Mesothelial cell of epicardium (in vitro differentiated cells): ENCODE results near the gene PDE12. TPM values are rescaled to one million over a fixed set of nuclear protein-coding genes. Genes with fewer than 3 reads are reported as not detected.

Experiments
- DNase-seq, 2 experiments: peaks; one replicate each; pipeline ENCODE4 v3.0.0; 2021; ENCODE audit warnings: low spot score in 2 of 2; ENCODE audit not compliant: unreplicated experiment in 2 of 2
- H3K27ac Mint-ChIP-seq: 2 replicates; pipeline ENCODE4 v1.8.0; 2021; ENCODE audit warnings: mixed read lengths
- H3K27me3 Mint-ChIP-seq: 2 replicates; pipeline ENCODE4 v1.8.0; 2021; ENCODE audit warnings: low read depth, mixed read lengths
- H3K36me3 Mint-ChIP-seq: 2 replicates; pipeline ENCODE4 v1.8.0; 2021; ENCODE audit warnings: mixed read lengths
- H3K4me1 Mint-ChIP-seq: 2 replicates; pipeline ENCODE4 v1.8.0; 2021; ENCODE audit warnings: mixed read lengths
- H3K4me3 Mint-ChIP-seq: 2 replicates; pipeline ENCODE4 v1.8.0; 2021; ENCODE audit warnings: mild to moderate bottlenecking, moderate library complexity, mixed read lengths
- H3K9me3 Mint-ChIP-seq: 2 replicates; pipeline ENCODE4 v1.8.0; 2021; ENCODE audit warnings: mixed read lengths
- CTCF ChIP-seq: fragments of 200-600 bp; sonication (generic); IDR thresholded peaks from one replicate; pipeline ENCODE4 v1.5.0; 2021; ENCODE audit warnings: antibody characterized with exemption; ENCODE audit not compliant: unreplicated experiment
- total RNA-seq: library from RNA; stranded (reverse); gene quantifications from 3 replicates; pipeline ENCODE4 v1.2.1, GENCODE V29; 2021

PDE12 gene
- total RNA-seq, result 15.2 to 17.6 TPM (median 17.3 TPM) in 3 replicates

- H3K4me3 Mint-ChIP-seq, result peak within 1 kb of the TSS; percentile 92
Observed at GRCh38 chr3:57555738-57556458, at the start of gene PDE12. PDE12 (plus strand) TSS chr3:57556274; CDS start chr3:57556380, 106 bp downstream.

GRCh38 chr3:57512166-57512565 is 43.9 kb upstream of the PDE12 start:
- Mint-ChIP-seq H3K9me3 (no peaks in the 10 kb centered on the region), H3K4me1 (no peaks in the 10 kb centered on the region), H3K27ac (no peak overlapping the region), H3K27me3 (no peaks in the 10 kb centered on the region), H3K4me3 (no peak overlapping the region), H3K36me3 (no peaks in the 10 kb centered on the region)
- TF ChIP-seq CTCF, result no peak
- DNase-seq, result no peak

More at GRCh38 chr3:57555738-57556458, at the start of gene PDE12:
- Mint-ChIP-seq H3K4me1 (peaks cover 29% of the 10 kb centered on the region), H3K36me3 (peaks cover 3% of the 10 kb centered on the region), H3K27me3 (no peaks in the 10 kb centered on the region), H3K9me3 (no peaks in the 10 kb centered on the region), H3K27ac (peak within 1 kb of the TSS; percentile 99)
- no peak for TF ChIP-seq CTCF
- peak; percentile 49 to 79 for DNase-seq

- TF ChIP-seq CTCF, result no peak
- H3K36me3 Mint-ChIP-seq, result no peaks in the 10 kb centered on the region
- no peaks in the 10 kb centered on the region for H3K27me3 Mint-ChIP-seq
- H3K4me1 Mint-ChIP-seq, result peaks cover 6% of the 10 kb centered on the region
- no peaks in the 10 kb centered on the region for H3K9me3 Mint-ChIP-seq
- no peak overlapping the region for H3K4me3 Mint-ChIP-seq
- H3K27ac Mint-ChIP-seq, result peak overlapping the region; percentile 18
- DNase-seq, result no peak
Observed at GRCh38 chr3:57518276-57518915, 37.7 kb upstream of the PDE12 start.

- no peak overlapping the region for H3K4me3 Mint-ChIP-seq
Observed at GRCh38 chr3:57530071-57530608, 25.9 kb upstream of the PDE12 start.

GRCh38 chr3:57538465-57538864 is 17.6 kb upstream of the PDE12 start:
- Mint-ChIP-seq H3K4me3 (no peak overlapping the region), H3K27ac (no peak overlapping the region), H3K36me3 (no peaks in the 10 kb centered on the region), H3K4me1 (peaks cover 6% of the 10 kb centered on the region), H3K9me3 (peaks cover 6% of the 10 kb centered on the region), H3K27me3 (no peaks in the 10 kb centered on the region)
- TF ChIP-seq CTCF, result no peak
- no peak for DNase-seq

More at GRCh38 chr3:57530071-57530608, 25.9 kb upstream of the PDE12 start:
- Mint-ChIP-seq H3K36me3 (no peaks in the 10 kb centered on the region), H3K27me3 (no peaks in the 10 kb centered on the region), H3K4me1 (no peaks in the 10 kb centered on the region), H3K27ac (no peak overlapping the region), H3K9me3 (peaks cover 19% of the 10 kb centered on the region)
- TF ChIP-seq CTCF, result no peak
- DNase-seq, result no peak
